ENCODE measurements around the gene IL1A. TPM values are rescaled to one million over a fixed set of nuclear protein-coding genes. Genes with fewer than 3 reads are reported as not detected.

The IL1A gene
- total and polyA plus RNA-seq, 2 experiments from 2014 or later, result 1.4 to 2.3 TPM

GRCh38 chr2:112824694-112825085 is 40.4 kb upstream of the IL1A start:
- H3K9me2 ChIP-seq (replicated peaks; ENCODE audit: insufficient read depth), result no peaks in the 10 kb centered on the region

GRCh38 chr2:112821682-112822081 is 37.4 kb upstream of the IL1A start:
- Histone ChIP-seq H3K4me2 (no peak overlapping the region), H4K20me1 (ENCODE audit: insufficient read depth, poor library complexity, severe bottlenecking) (no peaks in the 10 kb centered on the region), H3K79me2 (no peaks in the 10 kb centered on the region), H3K27me3 (no peaks in the 10 kb centered on the region), H3K27ac (no peak overlapping the region), H3K36me3 (replicated peaks; ENCODE audit: insufficient read depth, low read depth) (no peaks in the 10 kb centered on the region), H3K9me2 (replicated peaks; ENCODE audit: insufficient read depth) (no peaks in the 10 kb centered on the region), H3K4me3 (no peak overlapping the region), H3K9me3 (ENCODE audit: low read depth) (no peaks in the 10 kb centered on the region), H3K4me1 (ENCODE audit: insufficient read depth) (peaks cover 8% of the 10 kb centered on the region), H2AFZ (no peak overlapping the region)
- TF ChIP-seq EZH2 (IDR thresholded peaks at IDR 0.05; ENCODE audit: borderline replicate concordance), result no peak
- no peak for TF ChIP-seq CTCF (IDR thresholded peaks at IDR 0.05; ENCODE audit: poor library complexity)
- TF ChIP-seq EZH2phosphoT487 (IDR thresholded peaks at IDR 0.05; ENCODE audit: low read depth, severe bottlenecking, unreplicated experiment), result no peak
- WGBS (ENCODE audit: low lambda C conversion rate, missing lambda C conversion rate), result 80% methylated on average over 4 of the region's 4 CpGs
- DNase-seq (ENCODE audit: low spot score), result no peak

More at GRCh38 chr2:112824694-112825085, 40.4 kb upstream of the IL1A start:
- no peak overlapping the region for H3K4me2 ChIP-seq
- H3K9me3 ChIP-seq (ENCODE audit: low read depth), result no peaks in the 10 kb centered on the region
- H4K20me1 ChIP-seq (ENCODE audit: insufficient read depth, poor library complexity, severe bottlenecking), result no peaks in the 10 kb centered on the region
- no peaks in the 10 kb centered on the region for H3K27me3 ChIP-seq
- peaks cover 8% of the 10 kb centered on the region for H3K4me1 ChIP-seq (ENCODE audit: insufficient read depth)
- H3K4me3 ChIP-seq, result no peak overlapping the region
- H3K36me3 ChIP-seq (replicated peaks; ENCODE audit: insufficient read depth, low read depth), result no peaks in the 10 kb centered on the region
- H3K79me2 ChIP-seq, result no peaks in the 10 kb centered on the region
- no peak for DNase-seq (ENCODE audit: low spot score)
- no peak overlapping the region for H2AFZ ChIP-seq
- no peak overlapping the region for H3K27ac ChIP-seq
- TF ChIP-seq EZH2 (IDR thresholded peaks at IDR 0.05; ENCODE audit: borderline replicate concordance) (no peak), EZH2phosphoT487 (IDR thresholded peaks at IDR 0.05; ENCODE audit: low read depth, severe bottlenecking, unreplicated experiment) (no peak), CTCF (IDR thresholded peaks at IDR 0.05; ENCODE audit: poor library complexity) (no peak)

- TF ChIP-seq EZH2 (IDR thresholded peaks at IDR 0.05; ENCODE audit: borderline replicate concordance), result no peak
- no peak for TF ChIP-seq EZH2phosphoT487 (IDR thresholded peaks at IDR 0.05; ENCODE audit: low read depth, severe bottlenecking, unreplicated experiment)
- TF ChIP-seq CTCF (IDR thresholded peaks at IDR 0.05; ENCODE audit: poor library complexity), result no peak
- H3K27me3 ChIP-seq, result no peaks in the 10 kb centered on the region
- H3K9me3 ChIP-seq (ENCODE audit: low read depth), result no peaks in the 10 kb centered on the region
- peaks cover 8% of the 10 kb centered on the region for H3K4me1 ChIP-seq (ENCODE audit: insufficient read depth)
- no peaks in the 10 kb centered on the region for H4K20me1 ChIP-seq (ENCODE audit: insufficient read depth, poor library complexity, severe bottlenecking)
- DNase-seq (ENCODE audit: low spot score), result no peak
- H2AFZ ChIP-seq, result no peak overlapping the region
- no peak overlapping the region for H3K27ac ChIP-seq
- H3K9me2 ChIP-seq (replicated peaks; ENCODE audit: insufficient read depth), result no peaks in the 10 kb centered on the region
- H3K36me3 ChIP-seq (replicated peaks; ENCODE audit: insufficient read depth, low read depth), result no peaks in the 10 kb centered on the region
- WGBS (ENCODE audit: low lambda C conversion rate, missing lambda C conversion rate), result 70% methylated on average over 5 of the region's 5 CpGs
- no peak overlapping the region for H3K4me2 ChIP-seq
- no peaks in the 10 kb centered on the region for H3K79me2 ChIP-seq
- no peak overlapping the region for H3K4me3 ChIP-seq
Observed at GRCh38 chr2:112821142-112821541, 36.8 kb upstream of the IL1A start.

- TF ChIP-seq CTCF (IDR thresholded peaks at IDR 0.05; ENCODE audit: poor library complexity) (no peak), EZH2 (IDR thresholded peaks at IDR 0.05; ENCODE audit: borderline replicate concordance) (no peak), EZH2phosphoT487 (IDR thresholded peaks at IDR 0.05; ENCODE audit: low read depth, severe bottlenecking, unreplicated experiment) (no peak)
- Histone ChIP-seq H3K9me3 (ENCODE audit: low read depth) (no peaks in the 10 kb centered on the region), H3K27me3 (no peaks in the 10 kb centered on the region), H3K9me2 (replicated peaks; ENCODE audit: insufficient read depth) (no peaks in the 10 kb centered on the region), H3K4me3 (no peak overlapping the region), H3K36me3 (replicated peaks; ENCODE audit: insufficient read depth, low read depth) (no peaks in the 10 kb centered on the region), H3K4me1 (ENCODE audit: insufficient read depth) (peaks cover 8% of the 10 kb centered on the region), H3K79me2 (no peaks in the 10 kb centered on the region), H4K20me1 (ENCODE audit: insufficient read depth, poor library complexity, severe bottlenecking) (no peaks in the 10 kb centered on the region), H2AFZ (no peak overlapping the region), H3K4me2 (no peak overlapping the region), H3K27ac (no peak overlapping the region)
- no peak for DNase-seq (ENCODE audit: low spot score)
Observed at GRCh38 chr2:112820343-112820742, 36.0 kb upstream of the IL1A start.
